Fibroblast of pulmonary artery (primary cell): Measurements from ENCODE around the gene TACC2.

Experiments used
- DNase-seq: peaks from one replicate; pipeline ENCODE4 v3.0.0-alpha.2; 2010; ENCODE audit warnings: low read depth
- H3K4me3 ChIP-seq: replicated peaks from 2 replicates; pipeline ENCODE4 v1.5.1; 2011; ENCODE audit warnings: low read depth, mild to moderate bottlenecking, control low read depth, low read length, moderate library complexity
- TF ChIP-seq, protein P1 (sequence below): IDR thresholded peaks from 2 replicates; pipeline ENCODE4 v1.5.1; 2011; ENCODE audit warnings: mild to moderate bottlenecking, control low read depth, low read length, inconsistent platforms; ENCODE audit errors: missing control alignments

Gene TACC2

GRCh38 chr10:122163174-122164022 lies 174.4 kb downstream of the TACC2 start:
- DNase-seq: no peak
- TF ChIP-seq, protein P1, sequence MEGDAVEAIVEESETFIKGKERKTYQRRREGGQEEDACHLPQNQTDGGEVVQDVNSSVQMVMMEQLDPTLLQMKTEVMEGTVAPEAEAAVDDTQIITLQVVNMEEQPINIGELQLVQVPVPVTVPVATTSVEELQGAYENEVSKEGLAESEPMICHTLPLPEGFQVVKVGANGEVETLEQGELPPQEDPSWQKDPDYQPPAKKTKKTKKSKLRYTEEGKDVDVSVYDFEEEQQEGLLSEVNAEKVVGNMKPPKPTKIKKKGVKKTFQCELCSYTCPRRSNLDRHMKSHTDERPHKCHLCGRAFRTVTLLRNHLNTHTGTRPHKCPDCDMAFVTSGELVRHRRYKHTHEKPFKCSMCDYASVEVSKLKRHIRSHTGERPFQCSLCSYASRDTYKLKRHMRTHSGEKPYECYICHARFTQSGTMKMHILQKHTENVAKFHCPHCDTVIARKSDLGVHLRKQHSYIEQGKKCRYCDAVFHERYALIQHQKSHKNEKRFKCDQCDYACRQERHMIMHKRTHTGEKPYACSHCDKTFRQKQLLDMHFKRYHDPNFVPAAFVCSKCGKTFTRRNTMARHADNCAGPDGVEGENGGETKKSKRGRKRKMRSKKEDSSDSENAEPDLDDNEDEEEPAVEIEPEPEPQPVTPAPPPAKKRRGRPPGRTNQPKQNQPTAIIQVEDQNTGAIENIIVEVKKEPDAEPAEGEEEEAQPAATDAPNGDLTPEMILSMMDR: no peak
- peak overlapping the region; percentile 53 for H3K4me3 ChIP-seq

DNA sequence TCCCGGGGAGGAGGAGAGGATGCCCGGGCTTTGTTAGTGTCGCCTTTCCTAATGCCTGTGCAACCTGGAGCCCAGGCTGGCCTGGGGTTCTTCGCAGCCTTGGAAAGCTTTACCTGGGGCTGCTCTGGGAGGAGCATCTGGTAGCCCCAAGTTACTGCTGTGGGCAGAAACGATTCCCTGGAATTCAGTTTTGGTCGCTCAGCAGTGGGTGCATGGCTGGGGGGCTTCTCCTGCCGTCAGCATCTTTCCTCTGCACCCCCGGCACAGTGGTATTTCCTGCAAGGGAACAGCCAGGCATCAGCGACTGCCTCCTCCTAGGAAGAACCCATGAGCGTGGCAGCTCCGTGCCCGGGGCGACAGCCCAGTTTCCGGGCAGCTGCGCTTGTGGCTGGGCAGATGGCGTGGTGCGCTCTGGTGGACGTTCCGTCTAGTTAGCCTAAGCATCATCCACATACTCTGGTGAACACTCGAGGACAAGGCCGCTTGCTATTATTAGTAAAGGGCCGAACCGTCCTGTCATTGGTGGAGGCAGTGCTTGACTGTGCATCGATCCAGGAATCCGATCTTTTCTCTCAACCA lies 175.1 kb downstream of the TACC2 start:
- peak overlapping the region; percentile 41 for H3K4me3 ChIP-seq
- DNase-seq: no peak
- TF ChIP-seq, protein P1: no peak

DNA sequence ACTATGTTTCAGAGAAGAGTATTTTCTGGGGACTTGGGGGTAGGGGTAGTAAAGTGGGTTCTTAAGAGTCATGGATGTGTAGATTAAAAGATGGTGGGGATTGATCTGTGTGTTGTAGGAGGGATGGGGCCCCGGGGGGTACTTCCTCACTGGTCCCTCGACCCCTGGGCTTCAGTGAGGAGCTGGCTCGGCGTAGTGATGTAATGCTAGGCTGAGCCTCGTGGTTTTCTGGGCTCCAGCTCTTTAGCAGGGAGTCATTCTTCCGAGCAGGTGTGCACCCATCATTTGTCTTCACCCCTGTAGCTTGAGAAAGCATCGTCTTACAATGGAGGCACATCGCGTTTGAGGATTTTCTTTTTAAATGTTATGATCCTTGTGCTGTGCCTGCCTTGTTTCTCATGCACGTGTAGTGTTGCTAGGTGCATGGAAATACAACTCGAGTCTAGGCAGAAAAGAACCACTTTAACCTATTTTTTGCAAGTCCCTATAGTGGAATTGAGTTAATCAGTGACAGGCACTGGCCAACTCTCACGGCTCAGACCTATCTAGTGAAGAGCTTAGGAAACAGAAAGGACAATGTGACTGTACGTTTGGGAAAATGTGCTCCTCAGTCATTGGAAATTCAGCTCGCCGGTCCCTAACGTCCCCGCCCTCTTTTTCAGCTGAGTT lies 176.0 kb downstream of the TACC2 start:
- DNase-seq: no peak
- TF ChIP-seq, protein P1: no peak
- H3K4me3 ChIP-seq: no peak overlapping the region

- DNase-seq: no peak
- TF ChIP-seq, protein P1: no peak
- no peak overlapping the region for H3K4me3 ChIP-seq
These were observed 176.7 kb downstream of the TACC2 start for GRCh38 chr10:122165484-122166276.

GRCh38 chr10:122168101-122168500 lies 179.1 kb downstream of the TACC2 start:
- H3K4me3 ChIP-seq: no peak overlapping the region
- TF ChIP-seq, protein P1: no peak
- DNase-seq: no peak

DNA sequence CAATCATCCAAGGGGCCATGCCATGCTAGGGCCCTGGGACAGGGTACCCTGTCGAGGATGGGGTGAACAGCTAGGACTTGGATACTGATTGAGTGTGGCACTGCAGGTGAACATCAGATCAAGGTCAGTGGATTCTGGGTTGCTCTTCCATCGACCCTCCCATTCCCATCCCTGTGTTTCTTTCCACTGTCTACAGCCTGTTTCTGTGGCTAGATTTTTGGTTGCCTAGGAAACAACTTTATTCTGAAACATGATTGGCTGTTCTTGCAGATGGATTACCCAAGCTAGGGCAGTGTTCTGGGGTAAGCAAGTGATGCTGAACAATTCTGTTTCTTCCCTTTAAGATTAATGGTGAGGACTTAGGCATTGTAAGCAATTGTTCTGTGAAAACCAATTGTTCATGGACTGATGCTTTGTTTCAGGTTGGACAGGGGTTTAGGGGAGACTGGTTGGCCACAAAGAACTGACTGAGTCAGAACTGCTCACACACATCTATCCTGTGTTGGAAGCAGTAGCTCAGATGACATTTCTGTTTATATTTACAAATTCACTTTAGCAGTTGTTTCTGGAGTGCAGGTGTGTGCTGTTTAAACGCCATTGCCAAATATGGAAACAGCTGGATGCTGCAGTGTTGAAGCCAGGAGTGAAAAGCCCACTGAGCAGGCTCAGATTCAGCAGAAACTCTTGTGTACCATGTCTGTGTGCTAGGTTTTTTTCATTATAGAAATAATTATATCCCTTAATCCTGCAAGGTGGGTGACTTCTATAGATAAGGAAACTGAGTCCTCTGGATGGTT lies 179.8 kb downstream of the TACC2 start:
- TF ChIP-seq, protein P1: no peak
- H3K4me3 ChIP-seq: no peak overlapping the region
- no peak for DNase-seq
